K562 (cell line): ENCODE data around the gene PVALEF. TPM values are rescaled to one million over a fixed set of nuclear protein-coding genes. Genes with fewer than 3 reads are reported as not detected.

Experiments
- ATAC-seq: fragments of 200-7000 bp; cut with Tn5 transposase; 3 replicates; pipeline ENCODE4 v1.9.1; 2020; ENCODE audit warnings: moderate library complexity
- BruUV-seq: library from RNA; stranded (reverse); fragments of 400-500 nt; replicated peaks from 2 replicates; lab custom pipeline; 2021; lab: Mats Ljungman, UMichigan
- CTCF ChIA-PET: fragments of 300-600 bp; formaldehyde crosslinking; extraction: SDS; loops from one replicate; lab custom pipeline; 2021; ENCODE audit warnings: low intra/inter-chr PET ratio; lab: Yijun Ruan, JAX
- POLR2A ChIA-PET: fragments of 300-600, 350-650 bp; sonication (Branson Sonifier 250); formaldehyde crosslinking; extraction: SDS; loops from one replicate; lab custom pipeline; 2021; ENCODE audit warnings: antibody characterized with exemption, inconsistent platforms; lab: Yijun Ruan, JAX
- DNase-seq, 4 experiments: peaks; one replicate each; pipeline versions ENCODE4 v3.0.0 to v3.0.0-alpha.2; 2011 to 2018; ENCODE audit warnings: low spot score in 3 of 4, mixed read lengths in 3 of 4; ENCODE audit errors: extremely low read depth in 1 of 4
- FAIRE-seq: peaks from 2 replicates; lab custom pipeline; 2011; peaks lifted over from hg19 to GRCh38; lab: Jason Lieb, UNC
- H2AFZ ChIP-seq: 2 replicates; pipeline ENCODE4 v1.6.0; 2011; ENCODE audit warnings: low read depth, low read length, control low read depth, inconsistent platforms
- H3K27ac ChIP-seq: fragments of 200-600 bp; 3 replicates; pipeline ENCODE4 v1.8.0; 2011; ENCODE audit warnings: low read depth, mild to moderate bottlenecking, control low read depth, inconsistent platforms, low read length, moderate library complexity, mixed read lengths; ENCODE audit errors: extremely low read depth
- H3K27me3 ChIP-seq, 2 experiments: fragments of 300-600 bp in 1 of 2; 2 replicates in 1 of 2; 3 replicates in 1 of 2; pipeline versions ENCODE4 v1.6.0 to v1.8.0; 2011; ENCODE audit warnings: inconsistent platforms in 2 of 2, low read length in 2 of 2, mild to moderate bottlenecking in 1 of 2, mixed read lengths in 1 of 2, moderate library complexity in 1 of 2; ENCODE audit not compliant: control insufficient read depth in 2 of 2, insufficient read depth in 2 of 2
- H3K36me3 ChIP-seq: fragments of 300-600 bp; 3 replicates; pipeline ENCODE4 v1.8.0; 2011; ENCODE audit warnings: mild to moderate bottlenecking, low read length, inconsistent platforms; ENCODE audit not compliant: control insufficient read depth, insufficient read depth
- H3K4me1 ChIP-seq, 2 experiments: fragments of 200-600 bp in 1 of 2; replicated peaks in 1 of 2; 2 replicates in 1 of 2; 3 replicates in 1 of 2; pipeline versions ENCODE4 v1.5.1 to v1.8.0; 2011; ENCODE audit warnings: inconsistent platforms in 2 of 2, low read length in 2 of 2, mild to moderate bottlenecking in 1 of 2, mixed read lengths in 1 of 2, moderate library complexity in 1 of 2; ENCODE audit not compliant: control insufficient read depth in 2 of 2, insufficient read depth in 2 of 2
- H3K4me2 ChIP-seq: 2 replicates; pipeline ENCODE4 v1.6.1; 2011; ENCODE audit warnings: low read length, control low read depth, inconsistent platforms, mixed read lengths; ENCODE audit not compliant: insufficient read depth
- H3K4me3 ChIP-seq: fragments of 200-600 bp; sonication (generic), shearing (Covaris generic); 2 replicates; pipeline ENCODE4 v1.5.1; 2016; ENCODE audit warnings: control low read depth, inconsistent platforms
- H3K79me2 ChIP-seq: fragments of 200-600 bp; 3 replicates; pipeline ENCODE4 v1.8.0; 2011; ENCODE audit warnings: low read length, inconsistent platforms; ENCODE audit not compliant: control insufficient read depth, insufficient read depth
- H3K9ac ChIP-seq, 2 experiments: 2 replicates each; pipeline versions ENCODE4 v1.6.0 to v1.6.1; 2011; ENCODE audit warnings: low read depth in 2 of 2, low read length in 2 of 2, control low read depth in 1 of 2, inconsistent platforms in 1 of 2, mild to moderate bottlenecking in 1 of 2, mixed read lengths in 1 of 2; ENCODE audit not compliant: insufficient read depth in 1 of 2
- H3K9me1 ChIP-seq: one replicate; pipeline ENCODE4 v1.6.0; 2011; ENCODE audit warnings: inconsistent platforms, mild to moderate bottlenecking, low read length, moderate library complexity; ENCODE audit not compliant: control insufficient read depth, insufficient read depth
- H3K9me3 ChIP-seq: replicated peaks from 2 replicates; pipeline ENCODE4 v1.5.1; 2011; ENCODE audit warnings: low read depth, low read length, inconsistent platforms; ENCODE audit not compliant: control insufficient read depth, insufficient read depth
- H4K20me1 ChIP-seq: replicated peaks from 2 replicates; pipeline ENCODE4 v1.6.1; 2011; ENCODE audit warnings: low read length, inconsistent platforms, mixed read lengths; ENCODE audit not compliant: control insufficient read depth, insufficient read depth
- BRF2 ChIP-seq: IDR thresholded peaks from 3 replicates; pipeline ENCODE4 v1.6.1; 2011; ENCODE audit warnings: borderline replicate concordance, mild to moderate bottlenecking; ENCODE audit not compliant: insufficient read length, insufficient read depth
- C11orf30 ChIP-seq: fragments of 450-650 bp; IDR thresholded peaks from 2 replicates; pipeline ENCODE4 v1.6.1; 2016; ENCODE audit warnings: low read depth, mild to moderate bottlenecking
- CBX8 ChIP-seq: fragments of 200-600 bp; sonication (generic); IDR thresholded peaks from 2 replicates; pipeline ENCODE4 v1.6.1; 2012; ENCODE audit warnings: borderline replicate concordance, mixed run types, low read depth, mild to moderate bottlenecking, moderate library complexity, mixed read lengths, low read length, control low read depth, inconsistent platforms; ENCODE audit not compliant: poor library complexity, severe bottlenecking; ENCODE audit errors: extremely low read depth
- CC2D1A ChIP-seq: fragments of 450-650 bp; IDR thresholded peaks from 2 replicates; pipeline ENCODE4 v1.6.1; 2017; ENCODE audit warnings: mild to moderate bottlenecking
- HDAC3 ChIP-seq: fragments of 450-650 bp; IDR thresholded peaks from 2 replicates; pipeline ENCODE4 v1.6.1; 2018; ENCODE audit warnings: borderline replicate concordance, mild to moderate bottlenecking, moderate library complexity; ENCODE audit not compliant: partially characterized antibody
- NR0B1 ChIP-seq: fragments of 450-650 bp; IDR thresholded peaks from one replicate; pipeline ENCODE4 v1.6.1; 2018; ENCODE audit warnings: mild to moderate bottlenecking, moderate library complexity; ENCODE audit not compliant: partially characterized antibody
- ZNF354B ChIP-seq: fragments of 250-450 bp; sonication (Bioruptor Pico); IDR thresholded peaks from 2 replicates; pipeline ENCODE4 v1.4.0; 2020
- whole genome bisulfite sequencing: fragments of 100-300 bp; shearing (Covaris generic); methylation state at CpG from one replicate; pipeline ENCODE4 v1.1.6; 2016; ENCODE audit warnings: low coverage, mixed read lengths; ENCODE audit not compliant: insufficient coverage; ENCODE audit errors: missing lambda C conversion rate; 5-methylcytosine and 5-hydroxymethylcytosine counted together
- in situ Hi-C: fragments of 300-500 bp; cut with MboI; formaldehyde crosslinking; loops from 4 replicates; pipeline ENCODE4 v1.15.0; 2018; ENCODE audit warnings: inconsistent platforms, mixed read lengths
- intact Hi-C: fragments of 100-400 bp; cut with micrococcal nuclease; formaldehyde crosslinking; loops from 2 replicates; pipeline ENCODE4 v1.14.2; 2022
- polyA plus RNA-seq, 8 experiments: library from polyadenylated mRNA; depleted of rRNA in 4 of 8; stranded (reverse) in 5 of 8; unstranded in 3 of 8; fragments of >200 nt; fragmentation: Nextera tagmentation in 2 of 8; fragmentation: Illumina TruSeq in 1 of 8; extraction: Ambion mirVana in 2 of 8; extraction: Trizol in 1 of 8; gene quantifications; 2 replicates each; pipeline versions ENCODE4 v1.2.1 to v1.2.3, GENCODE V29; 2011 to 2014; ENCODE audit warnings: inconsistent platforms in 1 of 8, missing spikeins in 1 of 8
- total RNA-seq, 7 experiments: library from RNA; depleted of rRNA in 6 of 7; stranded (reverse); fragments of >200 nt in 6 of 7; fragmentation: Illumina TruSeq in 2 of 7; extraction: Trizol in 2 of 7; gene quantifications; 2 replicates each; pipeline versions ENCODE4 v1.2.1 to v1.2.3, GENCODE V29; 2011 to 2021; ENCODE audit warnings: low replicate concordance in 1 of 7

The PVALEF gene
- total and polyA plus RNA-seq, 9 of the 15 experiments (the other 6 are each of a cell fraction or from before 2014, with no cell fraction given) = not detected

DNA sequence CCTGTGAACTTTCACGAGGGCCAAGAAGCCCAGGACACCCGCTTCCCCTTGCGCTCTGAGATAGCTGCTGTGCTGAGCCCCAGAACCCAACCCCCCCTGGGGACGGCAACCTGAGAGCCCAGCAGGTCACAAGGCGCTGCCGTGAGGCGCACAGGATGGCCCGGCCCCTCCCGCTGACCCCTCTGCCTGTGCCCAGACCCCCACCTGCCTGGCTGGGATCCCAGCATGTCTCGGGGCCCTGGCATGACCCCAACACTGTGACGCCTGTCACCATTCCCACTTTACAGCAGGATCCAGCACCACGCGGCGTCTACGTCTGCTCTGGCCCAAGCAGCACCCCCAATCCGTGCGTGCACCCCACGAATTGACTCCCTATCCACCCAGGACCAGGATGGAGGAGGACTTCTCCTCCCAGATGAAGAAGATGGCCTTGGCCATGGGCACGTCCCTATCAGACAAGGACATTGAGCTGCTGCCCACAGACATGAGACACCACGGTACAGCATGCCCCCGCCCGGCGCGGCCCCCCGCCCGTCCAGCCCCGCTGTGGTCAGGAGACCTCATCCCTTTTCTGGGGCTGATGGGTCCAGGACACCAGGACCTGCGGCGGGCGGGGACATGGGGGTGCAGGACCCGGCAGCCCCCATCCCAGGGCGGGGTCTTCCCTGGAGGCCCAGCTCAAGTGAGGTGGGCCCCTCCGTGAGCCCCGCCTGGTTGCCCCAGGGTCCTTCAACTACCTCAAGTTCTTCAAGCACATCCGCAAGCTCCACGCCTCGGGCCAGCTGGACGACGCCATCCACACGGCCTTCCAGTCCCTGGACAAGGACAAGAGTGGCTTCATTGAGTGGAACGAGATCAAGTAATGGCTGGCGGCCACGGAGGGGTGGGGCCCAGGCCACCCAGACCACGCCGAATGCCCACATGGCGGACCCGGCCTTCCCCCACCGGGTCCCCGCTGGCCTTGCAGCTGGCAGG, 15.8 kb downstream of the PVALEF start:
- CTCF ChIA-PET = no interaction called here
- no peak for FAIRE-seq
- no peak overlapping the region for H3K4me2 ChIP-seq

More for the DNA sequence above, 15.8 kb downstream of the PVALEF start:
- Histone ChIP-seq H3K9me3 (no peaks in the 10 kb centered on the region), H3K9ac (no peak overlapping the region), H4K20me1 (no peaks in the 10 kb centered on the region; the same call in 1 of the 2 replicates), H2AFZ (no peak overlapping the region), H3K4me1 (peaks cover 0 to 51% of the 10 kb centered on the region in 2 experiments; a peak in 2 of 5 replicates), H3K4me3 (no peak overlapping the region), H3K36me3 (no peaks in the 10 kb centered on the region), H3K27ac (no peak overlapping the region), H3K27me3 (peaks cover 18 to 67% of the 10 kb centered on the region in 2 experiments; a peak in 4 of 5 replicates), H3K79me2 (no peaks in the 10 kb centered on the region), H3K9me1 (no peaks in the 10 kb centered on the region)
- intact Hi-C loops (no loop called here), in situ Hi-C loops (no loop called here)
- no peak for ATAC-seq
- BruUV-seq = no TSS peak
- TF ChIP-seq HDAC3 (no peak), CC2D1A (no peak), ZNF354B (no peak), NR0B1 (no peak), CBX8 (no peak), BRF2 (no peak), C11orf30 (no peak)
- 11% methylated on average over 32 of the region's 49 CpGs for WGBS
- DNase-seq = no peak
- POLR2A ChIA-PET = interaction anchor here (0.7 to 1.1 kb wide), 3 partner anchors 10 to 129 kb away, joined by 3 read pairs; no protein-coding TSS in a partner anchor
